Activated CD4-positive, CD25-positive, alpha-beta regulatory T cell treated with anti-CD3 and anti-CD28 coated beads, Interleukin-2, amount 50 U/mL, for 24 hours (primary cell): ENCODE measurements around the gene CAMK1D.
"Not testable (repeated sequence)": the region's sequence is repeated elsewhere in the genome, so short reads cannot be mapped to it uniquely, and the experiment has no call there.

Source experiments
- ATAC-seq, 2 donors: fragments of 150-1000 bp; cut with Tn5 transposase; one replicate each; pipeline ENCODE4 v1.10.0; 2021; ENCODE audit warnings: mild to moderate bottlenecking in 1 of 2, moderate library complexity in 1 of 2

CAMK1D gene

GRCh38 chr10:12526311-12526710 lies 177.0 kb downstream of the CAMK1D start:
- no peak for ATAC-seq

DNA sequence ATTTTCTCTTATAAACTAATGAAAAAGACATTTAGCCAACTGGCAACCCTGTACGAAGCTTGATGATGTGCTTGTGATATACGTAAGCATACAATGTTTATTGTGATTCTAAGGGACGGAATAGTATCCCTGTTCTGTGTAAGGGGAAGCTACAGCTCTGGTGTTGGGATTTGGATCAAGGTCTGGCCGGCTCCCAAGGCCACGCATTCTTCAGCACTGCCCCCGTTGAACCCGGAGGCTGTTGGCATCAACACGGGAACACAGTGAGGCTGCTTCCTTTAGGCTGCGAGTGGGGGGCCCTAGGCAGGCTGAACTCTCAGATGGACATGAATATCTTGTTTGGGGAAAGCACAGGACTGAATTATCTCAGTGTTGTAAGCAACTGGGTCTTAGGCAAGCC lies 180.6 kb downstream of the CAMK1D start:
- ATAC-seq, result no peak

DNA sequence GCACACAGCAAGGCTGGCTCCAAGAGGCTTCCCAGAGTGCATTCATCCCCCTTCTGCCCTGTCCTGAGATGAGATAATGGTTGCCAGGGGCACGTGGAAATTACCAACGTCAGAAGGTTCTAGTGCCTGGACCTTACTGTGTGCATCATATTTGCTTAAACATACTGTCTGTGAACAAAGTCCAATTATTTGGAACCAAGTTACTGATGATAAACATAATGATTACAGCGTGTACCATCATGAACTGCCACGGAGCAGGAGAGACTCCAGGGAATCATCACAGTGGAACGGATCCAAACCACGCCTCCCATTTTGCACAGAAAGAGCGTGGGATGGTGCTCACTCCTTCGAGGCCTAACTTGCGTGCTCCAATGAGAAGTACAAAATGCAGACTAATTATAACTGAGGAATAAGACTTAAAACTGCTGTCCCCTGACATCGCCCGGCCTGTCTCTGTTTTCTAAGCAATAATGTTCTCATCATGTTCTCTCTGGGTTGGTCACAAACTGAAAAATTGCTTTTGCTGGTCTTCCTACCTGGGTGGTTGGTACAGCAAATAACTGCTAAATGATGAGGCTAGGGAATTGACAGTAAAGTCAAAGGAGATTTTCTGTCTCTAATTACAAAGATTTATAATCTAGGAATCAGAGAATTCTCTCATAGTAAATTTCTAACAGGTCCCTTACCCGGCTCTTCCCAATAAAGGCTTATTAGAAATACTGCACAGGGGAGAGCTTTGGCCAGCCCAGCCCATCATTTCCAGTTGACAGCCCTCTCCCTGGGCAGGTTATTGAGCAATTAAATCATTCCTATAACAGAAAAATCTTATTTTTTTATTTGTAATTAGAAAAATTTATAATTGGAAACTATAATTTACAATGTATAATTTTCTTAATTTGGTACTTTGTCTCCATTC lies 182.2 kb downstream of the CAMK1D start:
- no peak for ATAC-seq

DNA sequence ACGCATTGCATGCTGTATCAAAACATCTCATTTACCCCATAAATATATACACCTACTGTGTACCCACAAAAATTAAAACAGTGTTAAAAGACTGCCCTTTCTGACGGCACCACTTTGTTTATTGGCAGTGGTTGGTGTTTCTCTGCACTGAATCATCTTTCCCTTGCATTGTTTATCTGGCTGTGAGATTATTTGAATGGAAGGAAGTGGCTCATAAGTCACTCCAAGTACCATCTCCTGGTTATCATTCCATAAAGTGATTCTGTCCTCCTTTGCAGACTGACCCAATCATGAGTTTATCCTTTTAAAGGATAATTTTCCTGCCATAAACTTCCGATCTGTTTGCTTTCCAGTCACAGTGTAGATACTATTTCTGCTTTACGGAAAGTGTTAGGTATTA lies 183.8 kb downstream of the CAMK1D start:
- no peak for ATAC-seq

DNA sequence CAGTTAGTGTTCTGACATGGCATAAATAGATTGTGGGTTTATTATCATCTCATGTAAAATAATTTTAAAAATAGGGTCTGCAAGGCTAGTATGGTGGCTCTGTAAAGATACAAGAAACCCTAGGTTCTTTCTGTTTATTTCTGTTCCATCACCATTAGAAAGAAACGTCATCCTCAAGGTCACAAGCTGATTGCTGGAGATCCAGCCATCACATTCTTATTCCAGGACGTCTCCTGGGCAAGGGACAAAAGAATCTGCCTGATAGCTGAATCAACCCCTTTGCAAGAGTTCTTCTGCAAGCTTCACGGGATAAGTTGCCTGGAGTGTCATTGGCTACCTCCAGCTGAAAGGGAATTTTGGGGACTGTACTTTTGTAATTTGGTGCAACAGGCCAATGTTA lies 184.4 kb downstream of the CAMK1D start:
- ATAC-seq, result no peak

- no peak for ATAC-seq
Observed at GRCh38 chr10:12534824-12535223, 185.5 kb downstream of the CAMK1D start.

- ATAC-seq, result no peak
Observed at GRCh38 chr10:12535656-12536055, 186.3 kb downstream of the CAMK1D start.

- no peak for ATAC-seq
Observed at GRCh38 chr10:12538491-12538995, 189.2 kb downstream of the CAMK1D start.

GRCh38 chr10:12539350-12540164 lies 190.2 kb downstream of the CAMK1D start:
- no peak for ATAC-seq

- ATAC-seq, result peak in 1 of 2 donors; percentile 51
Observed at GRCh38 chr10:12540341-12540781, 191.0 kb downstream of the CAMK1D start.

DNA sequence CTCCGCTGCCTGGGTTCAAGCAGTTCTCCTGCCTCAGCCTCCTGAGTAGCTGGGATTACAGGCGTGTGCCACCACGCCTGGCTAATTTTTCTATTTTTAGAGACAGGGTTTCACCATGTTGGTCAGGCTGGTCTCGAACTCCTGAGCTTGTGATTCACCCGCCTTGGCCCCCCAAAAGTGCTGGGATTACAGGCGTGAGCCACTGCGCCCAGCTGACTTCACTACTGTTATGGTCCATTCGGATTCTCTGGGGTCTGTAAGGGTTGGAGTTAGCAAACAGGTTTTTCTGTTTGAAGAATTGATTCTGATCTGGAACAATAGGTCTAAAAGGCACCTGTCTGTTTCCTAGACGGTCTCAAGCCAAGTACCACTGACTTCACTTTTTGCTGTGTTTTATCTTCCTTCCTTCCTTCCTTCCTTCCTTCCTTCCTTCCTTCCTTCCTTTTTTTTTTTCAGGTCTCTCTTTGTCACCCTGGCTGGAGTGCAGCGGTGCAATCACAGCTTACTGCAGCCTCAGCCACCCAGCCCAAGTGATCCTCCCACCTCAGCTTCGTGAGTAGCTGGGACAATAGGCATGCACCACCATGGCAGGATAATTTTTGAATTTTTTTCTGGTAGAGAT lies 192.2 kb downstream of the CAMK1D start:
- ATAC-seq, result no peak

DNA sequence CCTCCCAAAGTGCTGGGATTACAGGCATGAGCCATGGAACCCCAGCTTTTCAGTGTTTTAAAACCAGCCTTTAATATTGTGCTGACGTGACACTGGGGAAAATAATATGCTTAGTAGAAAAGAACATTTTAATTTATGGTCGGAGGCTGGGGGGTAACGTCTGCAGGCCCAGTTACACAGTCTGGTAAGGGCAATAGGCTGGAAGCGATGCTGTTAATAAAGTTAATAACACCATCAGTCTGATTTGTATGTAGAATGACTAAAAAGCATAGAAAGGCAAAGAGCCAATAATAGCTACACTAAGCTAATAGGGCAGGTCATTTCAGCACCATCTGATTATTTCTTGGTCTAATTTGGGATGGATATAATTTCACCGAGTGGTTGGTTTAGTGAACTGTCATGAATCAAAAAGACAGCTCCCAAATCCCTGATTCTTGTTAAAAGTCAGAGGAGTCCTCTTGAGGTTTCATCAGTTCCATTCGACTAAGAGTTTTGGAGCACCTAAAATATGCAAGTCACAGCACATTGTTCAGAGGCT lies 192.9 kb downstream of the CAMK1D start:
- ATAC-seq, result no peak

DNA sequence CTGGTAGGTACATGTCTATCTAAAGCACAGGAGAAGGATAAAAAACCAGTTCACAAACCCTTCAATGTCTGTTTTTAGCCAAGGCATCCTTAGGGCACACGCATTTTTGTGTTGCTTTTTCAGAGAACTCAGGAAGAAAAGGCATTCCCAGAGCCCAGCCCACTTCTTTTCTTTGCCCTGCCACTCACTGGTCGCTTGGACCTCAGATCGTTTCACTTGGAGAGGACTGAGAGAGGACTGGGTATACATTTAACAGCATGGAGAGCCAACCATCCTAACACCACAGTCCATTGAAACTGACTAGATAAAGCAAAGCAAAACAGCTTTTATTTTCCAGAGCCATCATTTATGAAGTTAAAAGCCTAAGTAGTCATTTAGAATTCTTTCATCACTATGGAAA lies 194.2 kb downstream of the CAMK1D start:
- no peak for ATAC-seq

DNA sequence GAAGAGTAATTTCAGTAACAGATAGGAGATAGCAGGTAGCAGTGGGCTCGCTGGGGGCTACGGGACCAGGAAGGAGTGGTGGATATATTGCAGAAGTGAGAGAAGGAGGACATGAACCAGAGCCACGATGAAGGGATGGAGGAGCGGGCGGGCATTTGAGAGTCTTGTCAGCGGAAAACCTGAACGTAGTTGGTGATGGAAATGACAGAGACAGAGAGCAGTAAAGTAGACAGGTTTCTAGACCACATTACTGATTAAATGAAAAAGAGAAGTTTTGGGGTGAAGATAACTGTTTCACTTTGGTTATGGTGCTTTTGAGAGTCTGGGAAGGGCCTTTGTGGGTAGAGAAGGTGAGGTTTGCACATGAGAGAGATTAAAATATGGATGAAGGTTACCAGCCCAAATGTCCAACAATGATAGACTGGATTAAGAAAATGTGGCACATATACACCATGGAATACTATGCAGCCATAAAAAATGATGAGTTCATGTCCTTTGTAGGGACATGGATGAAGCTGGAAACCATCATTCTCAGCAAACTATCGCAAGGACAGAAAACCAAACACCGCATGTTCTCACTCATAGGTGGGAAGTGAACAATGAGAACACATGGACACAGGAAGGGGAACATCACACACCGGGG lies 196.9 kb downstream of the CAMK1D start:
- not testable (repeated sequence) for ATAC-seq

DNA sequence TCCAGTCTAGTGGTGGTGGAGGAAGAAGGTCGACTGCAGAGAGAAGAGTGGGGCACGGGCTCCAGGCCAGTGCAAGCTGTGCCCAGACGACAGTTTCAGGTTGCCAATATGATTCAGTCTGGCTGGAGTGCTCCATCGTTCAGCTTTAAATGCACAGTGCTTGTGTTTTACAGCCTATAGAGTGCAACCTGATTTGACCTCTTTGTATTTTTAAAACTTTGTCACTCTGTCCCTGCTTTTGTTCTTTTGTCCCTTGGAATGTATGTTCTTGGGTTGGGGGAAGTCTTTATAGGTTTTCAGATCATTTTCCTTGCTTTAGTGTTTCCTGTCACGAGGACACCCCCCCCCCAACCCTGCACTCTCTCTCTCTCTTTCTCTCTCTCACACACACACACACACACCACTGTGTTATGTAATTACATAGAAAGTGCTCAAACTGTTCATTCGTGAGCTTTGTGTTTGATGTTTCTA lies 198.0 kb downstream of the CAMK1D start:
- ATAC-seq, result no peak

DNA sequence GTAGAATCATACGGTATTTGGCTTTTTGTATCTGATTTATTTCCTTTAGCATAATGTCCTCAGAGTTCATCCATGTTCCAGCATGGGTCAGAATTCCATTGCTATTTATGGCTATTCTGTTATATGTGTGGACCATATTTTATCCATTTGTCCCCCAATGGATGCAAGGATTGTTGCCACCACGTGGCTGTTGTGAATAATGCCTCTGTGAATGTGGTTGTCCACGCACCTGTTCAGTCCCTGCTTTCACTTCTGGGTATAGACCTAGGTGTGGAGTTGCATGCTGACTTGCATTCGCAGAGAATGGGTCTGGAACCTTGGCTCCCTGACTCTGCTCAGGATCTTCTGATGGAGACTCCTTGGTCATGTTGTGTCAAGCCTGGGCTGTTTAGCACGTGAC lies 199.9 kb downstream of the CAMK1D start:
- ATAC-seq, result no peak

GRCh38 chr10:12550994-12551393 lies 201.6 kb downstream of the CAMK1D start:
- no peak for ATAC-seq

DNA sequence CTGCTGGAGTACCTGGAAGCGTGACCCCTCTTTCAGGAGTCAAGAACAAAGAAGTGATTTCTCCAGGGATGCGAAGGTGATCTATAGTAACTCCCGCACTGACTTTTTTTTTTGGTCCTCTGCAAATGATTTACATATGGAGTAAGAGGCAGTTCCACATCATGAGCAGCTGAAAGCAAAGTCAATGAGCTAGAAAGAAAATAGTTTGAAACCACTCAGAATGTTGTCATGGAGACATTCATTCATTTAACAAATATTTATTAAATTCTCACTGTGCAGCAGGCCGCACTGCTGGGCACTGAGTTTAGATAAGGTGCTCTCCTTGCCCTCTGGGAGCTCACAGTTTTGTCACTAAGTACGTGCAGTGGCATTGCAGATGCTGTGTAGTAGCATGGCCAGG lies 206.7 kb downstream of the CAMK1D start:
- no peak for ATAC-seq

GRCh38 chr10:12559578-12560178 lies 210.3 kb downstream of the CAMK1D start:
- ATAC-seq, result no peak

DNA sequence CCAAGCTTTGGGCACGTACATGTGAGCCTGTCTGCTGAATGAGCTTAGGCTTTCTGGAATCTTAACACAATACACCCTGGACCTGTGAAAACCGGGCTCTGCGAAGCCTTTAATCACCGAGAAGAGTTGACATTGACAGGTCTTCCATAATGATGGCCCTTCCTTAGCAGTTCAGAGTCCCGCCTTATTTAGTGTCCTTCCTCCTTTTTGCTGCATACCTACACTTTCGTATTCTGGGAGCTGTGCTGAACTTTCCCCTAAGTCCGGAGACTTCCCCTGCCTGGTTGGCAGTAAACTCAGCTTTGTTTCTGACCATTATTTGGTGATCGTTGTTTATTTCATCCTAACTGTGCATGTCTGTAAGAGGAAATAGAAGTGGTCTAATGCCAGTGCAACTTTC lies 212.0 kb downstream of the CAMK1D start:
- ATAC-seq, result no peak

- no peak for ATAC-seq
Observed at GRCh38 chr10:12561720-12562119, 212.4 kb downstream of the CAMK1D start.

DNA sequence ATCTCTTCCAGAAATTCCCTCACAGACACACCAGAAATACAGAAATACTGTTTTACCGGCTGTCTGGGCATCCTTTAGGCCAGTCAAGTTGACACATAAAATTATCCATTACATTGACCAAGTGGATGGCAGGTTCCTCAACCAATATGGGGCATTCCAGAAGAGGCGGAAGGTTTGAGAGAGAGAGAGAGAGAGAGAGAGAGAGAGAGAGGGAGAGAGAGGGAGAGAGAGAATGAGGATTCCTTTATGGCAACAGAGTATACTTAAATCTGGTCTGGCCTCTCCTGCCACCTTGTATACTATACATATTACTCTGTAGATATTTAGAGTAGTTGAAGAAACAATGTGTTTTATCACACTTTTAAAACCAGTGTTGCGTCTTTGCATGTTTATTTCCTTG lies 214.1 kb downstream of the CAMK1D start:
- no peak for ATAC-seq
